HCT116 (cell line): ENCODE results near the gene SHISA8. TPM values are rescaled to one million over a fixed set of nuclear protein-coding genes. Genes with fewer than 3 reads are reported as not detected.

Experiments
- ATAC-seq: fragments of 200-7000 bp; cut with Tn5 transposase; 2 replicates; pipeline ENCODE4 v1.9.1; 2020; ENCODE audit warnings: mild to moderate bottlenecking, moderate library complexity
- BruUV-seq: library from RNA; stranded (reverse); fragments of 400-500 nt; replicated peaks from 2 replicates; lab custom pipeline; 2021; lab: Mats Ljungman, UMichigan
- CTCF ChIA-PET: fragments of 300-600 bp; sonication (Branson Sonifier 250); formaldehyde crosslinking; loops from one replicate; lab custom pipeline; 2021; ENCODE audit warnings: antibody characterized with exemption; lab: Charles Lee
- POLR2A ChIA-PET: fragments of 300-600, 350-600 bp; sonication (Branson Sonifier 250); formaldehyde crosslinking; loops from one replicate; lab custom pipeline; 2021; ENCODE audit warnings: antibody characterized with exemption; lab: Charles Lee
- RAD21 ChIA-PET, 2 experiments: fragments of 300-600 bp; sonication (Branson Sonifier 250); formaldehyde crosslinking; loops; one replicate each; lab custom pipeline; 2023; ENCODE audit warnings: low total read pairs in 2 of 2; ENCODE audit not compliant: uncharacterized antibody in 2 of 2, unreplicated experiment in 2 of 2, low non-redundant PET in 1 of 2; lab: Charles Lee
- DNase-seq: peaks from one replicate; pipeline ENCODE4 v3.0.0-alpha.2; 2010; ENCODE audit warnings: low read depth, low spot score
- H2AFZ ChIP-seq: fragments of 200-600 bp; shearing (Covaris generic), sonication (generic); 2 replicates; pipeline ENCODE4 v1.6.1; 2017; ENCODE audit warnings: low read depth, mixed run types, mixed read lengths, antibody characterized with exemption, low read length; ENCODE audit not compliant: poor library complexity, severe bottlenecking
- H3K27ac ChIP-seq: 2 replicates; pipeline ENCODE4 v1.5.1; 2012; ENCODE audit warnings: low read depth, low read length
- H3K27me3 ChIP-seq: fragments of 200-600 bp; sonication (generic); 2 replicates; pipeline ENCODE4 v1.6.1; 2016; ENCODE audit warnings: mixed run types, low read length, mixed read lengths; ENCODE audit not compliant: insufficient read depth
- H3K36me3 ChIP-seq, 2 experiments: fragments of 200-500 bp in 1 of 2; fragments of 200-600 bp in 1 of 2; sonication (Bioruptor generic) in 1 of 2; sonication (generic) in 1 of 2; 2 replicates each; pipeline versions ENCODE4 v1.5.1 to v1.6.1; 2014 to 2016; ENCODE audit warnings: low read length in 2 of 2, inconsistent platforms in 1 of 2, mixed read lengths in 1 of 2, mixed run types in 1 of 2; ENCODE audit not compliant: insufficient read depth in 2 of 2, control insufficient read depth in 1 of 2
- H3K4me1 ChIP-seq, 2 experiments: fragments of 200-600 bp in 1 of 2; sonication (generic) in 1 of 2; 2 replicates each; pipeline versions ENCODE4 v1.5.1 to v1.6.1; 2012 to 2017; ENCODE audit warnings: low read length in 2 of 2, inconsistent platforms in 1 of 2, mild to moderate bottlenecking in 1 of 2, mixed read lengths in 1 of 2, mixed run types in 1 of 2, moderate library complexity in 1 of 2; ENCODE audit not compliant: insufficient read depth in 2 of 2, control insufficient read depth in 1 of 2
- H3K4me2 ChIP-seq: fragments of 200-600 bp; sonication (generic); 2 replicates; pipeline ENCODE4 v1.6.1; 2017; ENCODE audit warnings: mixed run types, low read length, mixed read lengths
- H3K4me3 ChIP-seq, 2 experiments: fragments of 200-600 bp in 1 of 2; sonication (generic) in 1 of 2; replicated peaks in 1 of 2; 2 replicates each; pipeline ENCODE4 v1.5.1; 2011 to 2016; ENCODE audit warnings: low read length in 2 of 2, control low read depth in 1 of 2, low read depth in 1 of 2, mild to moderate bottlenecking in 1 of 2, mixed read lengths in 1 of 2, mixed run types in 1 of 2
- H3K79me2 ChIP-seq: fragments of 200-600 bp; sonication (generic); 2 replicates; pipeline ENCODE4 v1.6.1; 2017; ENCODE audit warnings: mild to moderate bottlenecking, mixed run types, low read length, moderate library complexity, mixed read lengths; ENCODE audit not compliant: insufficient read depth
- H3K9ac ChIP-seq: fragments of 200-600 bp; sonication (generic); 2 replicates; pipeline ENCODE4 v1.6.1; 2016; ENCODE audit warnings: low read length, mixed read lengths
- H3K9me2 ChIP-seq: fragments of 200-600 bp; sonication (generic), shearing (Covaris generic); 2 replicates; pipeline ENCODE4 v1.6.1; 2017; ENCODE audit warnings: mixed run types, mild to moderate bottlenecking, moderate library complexity; ENCODE audit not compliant: insufficient read depth
- H3K9me3 ChIP-seq, 2 experiments: fragments of 200-500 bp in 1 of 2; fragments of 200-600 bp in 1 of 2; sonication (Bioruptor generic) in 1 of 2; sonication (generic) in 1 of 2; 2 replicates each; pipeline ENCODE4 v1.6.1; 2014 to 2017; ENCODE audit warnings: low read length in 2 of 2, mixed read lengths in 2 of 2, inconsistent platforms in 1 of 2, low read depth in 1 of 2, mild to moderate bottlenecking in 1 of 2, mixed run types in 1 of 2, moderate library complexity in 1 of 2; ENCODE audit not compliant: control insufficient read depth in 1 of 2, insufficient read depth in 1 of 2
- H4K20me1 ChIP-seq: fragments of 200-600 bp; sonication (generic), shearing (Covaris generic); 2 replicates; pipeline ENCODE4 v1.6.1; 2017; ENCODE audit warnings: mixed run types, mild to moderate bottlenecking, moderate library complexity; ENCODE audit not compliant: insufficient read depth
- CBX3 ChIP-seq: IDR thresholded peaks from 2 replicates; pipeline ENCODE4 v1.6.1; 2012; ENCODE audit warnings: low read depth
- CEBPB ChIP-seq: IDR thresholded peaks from 2 replicates; pipeline ENCODE4 v1.6.1; 2012; ENCODE audit warnings: low read depth
- EGR1 ChIP-seq: IDR thresholded peaks from 2 replicates; pipeline ENCODE4 v1.6.1; 2012; ENCODE audit warnings: low read depth
- ELF1 ChIP-seq: IDR thresholded peaks from 2 replicates; pipeline ENCODE4 v1.6.1; 2012; ENCODE audit warnings: low read depth, borderline replicate concordance
- EZH2 ChIP-seq: fragments of 200-600 bp; sonication (generic); IDR thresholded peaks from 2 replicates; pipeline ENCODE4 v1.6.1; 2017; ENCODE audit warnings: antibody characterized with exemption, mixed run types
- EZH2phosphoT487 ChIP-seq: fragments of 200-600 bp; IDR thresholded peaks from 2 replicates; pipeline ENCODE4 v1.6.1; 2018; ENCODE audit warnings: antibody characterized with exemption, borderline replicate concordance
- JUND ChIP-seq: IDR thresholded peaks from 2 replicates; pipeline ENCODE4 v1.6.1; 2012
- POLR2A ChIP-seq: IDR thresholded peaks from 2 replicates; pipeline ENCODE4 v1.7.0; 2011; ENCODE audit warnings: borderline replicate concordance; ENCODE audit not compliant: insufficient read depth, insufficient read length; ENCODE audit errors: extremely low read depth
- POLR2AphosphoS5 ChIP-seq: IDR thresholded peaks from 2 replicates; pipeline ENCODE4 v1.6.1; 2011; ENCODE audit warnings: mild to moderate bottlenecking, low read depth, low read length, moderate library complexity
- RAD21 ChIP-seq: IDR thresholded peaks from 2 replicates; pipeline ENCODE4 v1.6.1; 2012; ENCODE audit warnings: low read depth, mild to moderate bottlenecking
- SIN3A ChIP-seq: IDR thresholded peaks from 2 replicates; pipeline ENCODE4 v1.6.1; 2012; ENCODE audit warnings: low read depth
- SP1 ChIP-seq: IDR thresholded peaks from 2 replicates; pipeline ENCODE4 v1.6.1; 2012; ENCODE audit warnings: low read depth
- SRF ChIP-seq: IDR thresholded peaks from 2 replicates; pipeline ENCODE4 v1.6.1; 2012; ENCODE audit warnings: low read depth
- YY1 ChIP-seq: IDR thresholded peaks from 2 replicates; pipeline ENCODE4 v1.6.1; 2011; ENCODE audit warnings: low read length, low read depth, moderate library complexity, mild to moderate bottlenecking; ENCODE audit not compliant: insufficient replicate concordance; ENCODE audit errors: extremely low read depth
- ZFX ChIP-seq: fragments of 450-650 bp; IDR thresholded peaks from 2 replicates; pipeline ENCODE4 v1.6.1; 2017
- ZNF274 ChIP-seq: fragments of 200-500 bp; sonication (Bioruptor generic); IDR thresholded peaks from 2 replicates; pipeline ENCODE4 v1.6.1; 2014; ENCODE audit warnings: mild to moderate bottlenecking, low read depth, low read length, inconsistent platforms
- intact Hi-C: fragments of 100-400 bp; cut with micrococcal nuclease; formaldehyde crosslinking; loops from 2 replicates; pipeline ENCODE4 v1.10.0; 2022
- total RNA-seq: library from RNA; stranded (reverse); gene quantifications from one replicate; pipeline ENCODE4 v1.2.1, GENCODE V29; 2021; ENCODE audit not compliant: unreplicated experiment
- TF ChIP-seq, protein P1 (sequence below): IDR thresholded peaks from 2 replicates; pipeline ENCODE4 v1.6.1; 2011; ENCODE audit warnings: mild to moderate bottlenecking, low read length, moderate library complexity; ENCODE audit not compliant: insufficient replicate concordance; ENCODE audit errors: extremely low read depth
- TF ChIP-seq, protein P2 (sequence below), 3 experiments: fragments of 200-600 bp in 1 of 3; sonication (generic) in 1 of 3; IDR thresholded peaks in 2 of 3; conservative IDR thresholded peaks in 1 of 3; 2 replicates each; pipeline ENCODE4 v1.5.1; 2012 to 2017; ENCODE audit warnings: low read depth in 2 of 3, low read length in 2 of 3, antibody characterized with exemption in 1 of 3, borderline replicate concordance in 1 of 3, control low read depth in 1 of 3, mild to moderate bottlenecking in 1 of 3, mixed read lengths in 1 of 3, mixed run types in 1 of 3, moderate library complexity in 1 of 3; ENCODE audit not compliant: insufficient read depth in 1 of 3
- TF ChIP-seq, protein P3 (sequence below): IDR thresholded peaks from 2 replicates; pipeline ENCODE4 v1.6.1; 2012; ENCODE audit warnings: low read depth
- TF ChIP-seq, protein P4 (sequence below): IDR thresholded peaks from 2 replicates; pipeline ENCODE4 v1.6.1; 2012

The SHISA8 gene
- total RNA-seq, 1 experiment from 2014 or later = 13.9 TPM

DNA sequence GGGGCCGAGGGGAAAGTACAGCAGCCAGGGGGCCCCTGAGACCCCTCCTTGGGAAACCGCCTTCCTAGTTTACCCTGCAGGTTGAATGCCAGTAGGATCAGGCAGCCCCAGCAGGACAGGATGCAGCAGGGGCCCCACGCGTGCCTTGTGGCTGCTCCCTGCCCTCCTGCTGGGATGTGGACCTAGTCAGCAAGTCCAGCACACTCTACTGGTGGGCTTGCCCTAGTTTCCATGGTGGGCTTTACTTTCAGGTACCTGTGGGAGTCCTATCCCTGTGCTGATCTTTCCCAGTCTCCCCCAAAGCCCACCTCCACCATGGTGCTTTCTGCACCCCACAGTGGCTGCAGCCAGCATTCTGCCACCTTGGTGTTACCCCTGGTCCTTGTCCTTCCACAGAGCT, 22.2 kb downstream of the SHISA8 start:
- intact Hi-C loops = no loop called here
- no peak overlapping the region for H3K9ac ChIP-seq
- no peak overlapping the region for H3K4me3 ChIP-seq
- CTCF ChIA-PET = no interaction called here
- no TSS peak for BruUV-seq
- H3K9me2 ChIP-seq = no peaks in the 10 kb centered on the region
- H3K36me3 ChIP-seq = peaks cover 12 to 37% of the 10 kb centered on the region in 2 experiments
- no peaks in the 10 kb centered on the region for H3K9me3 ChIP-seq
- H4K20me1 ChIP-seq = no peaks in the 10 kb centered on the region
- H2AFZ ChIP-seq = no peak overlapping the region
- no peak for DNase-seq
- no peaks in the 10 kb centered on the region for H3K79me2 ChIP-seq
- H3K27ac ChIP-seq = no peak overlapping the region
- H3K27me3 ChIP-seq = no peaks in the 10 kb centered on the region
- no peak overlapping the region for H3K4me2 ChIP-seq
- TF ChIP-seq JUND (no peak), POLR2AphosphoS5 (no peak), YY1 (no peak), SP1 (no peak), EGR1 (no peak), POLR2A (no peak), RAD21 (no peak), SRF (no peak), EZH2 (no peak), ELF1 (no peak), ZFX (no peak), CBX3 (no peak), CEBPB (no peak), ZNF274 (no peak), EZH2phosphoT487 (no peak), SIN3A (no peak)
- TF ChIP-seq, protein P1, sequence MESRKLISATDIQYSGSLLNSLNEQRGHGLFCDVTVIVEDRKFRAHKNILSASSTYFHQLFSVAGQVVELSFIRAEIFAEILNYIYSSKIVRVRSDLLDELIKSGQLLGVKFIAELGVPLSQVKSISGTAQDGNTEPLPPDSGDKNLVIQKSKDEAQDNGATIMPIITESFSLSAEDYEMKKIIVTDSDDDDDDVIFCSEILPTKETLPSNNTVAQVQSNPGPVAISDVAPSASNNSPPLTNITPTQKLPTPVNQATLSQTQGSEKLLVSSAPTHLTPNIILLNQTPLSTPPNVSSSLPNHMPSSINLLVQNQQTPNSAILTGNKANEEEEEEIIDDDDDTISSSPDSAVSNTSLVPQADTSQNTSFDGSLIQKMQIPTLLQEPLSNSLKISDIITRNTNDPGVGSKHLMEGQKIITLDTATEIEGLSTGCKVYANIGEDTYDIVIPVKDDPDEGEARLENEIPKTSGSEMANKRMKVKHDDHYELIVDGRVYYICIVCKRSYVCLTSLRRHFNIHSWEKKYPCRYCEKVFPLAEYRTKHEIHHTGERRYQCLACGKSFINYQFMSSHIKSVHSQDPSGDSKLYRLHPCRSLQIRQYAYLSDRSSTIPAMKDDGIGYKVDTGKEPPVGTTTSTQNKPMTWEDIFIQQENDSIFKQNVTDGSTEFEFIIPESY = no peak
- TF ChIP-seq, protein P2, sequence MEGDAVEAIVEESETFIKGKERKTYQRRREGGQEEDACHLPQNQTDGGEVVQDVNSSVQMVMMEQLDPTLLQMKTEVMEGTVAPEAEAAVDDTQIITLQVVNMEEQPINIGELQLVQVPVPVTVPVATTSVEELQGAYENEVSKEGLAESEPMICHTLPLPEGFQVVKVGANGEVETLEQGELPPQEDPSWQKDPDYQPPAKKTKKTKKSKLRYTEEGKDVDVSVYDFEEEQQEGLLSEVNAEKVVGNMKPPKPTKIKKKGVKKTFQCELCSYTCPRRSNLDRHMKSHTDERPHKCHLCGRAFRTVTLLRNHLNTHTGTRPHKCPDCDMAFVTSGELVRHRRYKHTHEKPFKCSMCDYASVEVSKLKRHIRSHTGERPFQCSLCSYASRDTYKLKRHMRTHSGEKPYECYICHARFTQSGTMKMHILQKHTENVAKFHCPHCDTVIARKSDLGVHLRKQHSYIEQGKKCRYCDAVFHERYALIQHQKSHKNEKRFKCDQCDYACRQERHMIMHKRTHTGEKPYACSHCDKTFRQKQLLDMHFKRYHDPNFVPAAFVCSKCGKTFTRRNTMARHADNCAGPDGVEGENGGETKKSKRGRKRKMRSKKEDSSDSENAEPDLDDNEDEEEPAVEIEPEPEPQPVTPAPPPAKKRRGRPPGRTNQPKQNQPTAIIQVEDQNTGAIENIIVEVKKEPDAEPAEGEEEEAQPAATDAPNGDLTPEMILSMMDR (IDR thresholded peaks at IDR 0.05 in 2 of 3, conservative IDR thresholded peaks at IDR 0.05 in 1 of 3; ENCODE audit: borderline replicate concordance in 1 of 3, insufficient read depth in 1 of 3, low read depth in 2 of 3, low read length in 2 of 3) = no peak
- TF ChIP-seq, protein P3, sequence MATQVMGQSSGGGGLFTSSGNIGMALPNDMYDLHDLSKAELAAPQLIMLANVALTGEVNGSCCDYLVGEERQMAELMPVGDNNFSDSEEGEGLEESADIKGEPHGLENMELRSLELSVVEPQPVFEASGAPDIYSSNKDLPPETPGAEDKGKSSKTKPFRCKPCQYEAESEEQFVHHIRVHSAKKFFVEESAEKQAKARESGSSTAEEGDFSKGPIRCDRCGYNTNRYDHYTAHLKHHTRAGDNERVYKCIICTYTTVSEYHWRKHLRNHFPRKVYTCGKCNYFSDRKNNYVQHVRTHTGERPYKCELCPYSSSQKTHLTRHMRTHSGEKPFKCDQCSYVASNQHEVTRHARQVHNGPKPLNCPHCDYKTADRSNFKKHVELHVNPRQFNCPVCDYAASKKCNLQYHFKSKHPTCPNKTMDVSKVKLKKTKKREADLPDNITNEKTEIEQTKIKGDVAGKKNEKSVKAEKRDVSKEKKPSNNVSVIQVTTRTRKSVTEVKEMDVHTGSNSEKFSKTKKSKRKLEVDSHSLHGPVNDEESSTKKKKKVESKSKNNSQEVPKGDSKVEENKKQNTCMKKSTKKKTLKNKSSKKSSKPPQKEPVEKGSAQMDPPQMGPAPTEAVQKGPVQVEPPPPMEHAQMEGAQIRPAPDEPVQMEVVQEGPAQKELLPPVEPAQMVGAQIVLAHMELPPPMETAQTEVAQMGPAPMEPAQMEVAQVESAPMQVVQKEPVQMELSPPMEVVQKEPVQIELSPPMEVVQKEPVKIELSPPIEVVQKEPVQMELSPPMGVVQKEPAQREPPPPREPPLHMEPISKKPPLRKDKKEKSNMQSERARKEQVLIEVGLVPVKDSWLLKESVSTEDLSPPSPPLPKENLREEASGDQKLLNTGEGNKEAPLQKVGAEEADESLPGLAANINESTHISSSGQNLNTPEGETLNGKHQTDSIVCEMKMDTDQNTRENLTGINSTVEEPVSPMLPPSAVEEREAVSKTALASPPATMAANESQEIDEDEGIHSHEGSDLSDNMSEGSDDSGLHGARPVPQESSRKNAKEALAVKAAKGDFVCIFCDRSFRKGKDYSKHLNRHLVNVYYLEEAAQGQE = no peak
- TF ChIP-seq, protein P4, sequence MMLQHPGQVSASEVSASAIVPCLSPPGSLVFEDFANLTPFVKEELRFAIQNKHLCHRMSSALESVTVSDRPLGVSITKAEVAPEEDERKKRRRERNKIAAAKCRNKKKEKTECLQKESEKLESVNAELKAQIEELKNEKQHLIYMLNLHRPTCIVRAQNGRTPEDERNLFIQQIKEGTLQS = no peak
- POLR2A ChIA-PET = no interaction called here
- RAD21 ChIA-PET = interaction anchor here in 1 of 2 experiments (0.7 kb wide), 1 partner anchor 19 kb away, joined by 3 read pairs; no protein-coding TSS in a partner anchor
- H3K4me1 ChIP-seq = no peaks in the 10 kb centered on the region
- no peak for ATAC-seq
